Skeletal muscle tissue (tissue), 4 donors: ENCODE results near the gene TRIM3. TPM values are rescaled to one million over a fixed set of nuclear protein-coding genes. Genes with fewer than 3 reads are reported as not detected.

Experiments used
- H3K27ac ChIP-seq: one replicate; pipeline ENCODE4 v1.7.0; 2013; ENCODE audit warnings: mild to moderate bottlenecking, low read depth, low read length, inconsistent platforms
- H3K27me3 ChIP-seq, 3 donors: one replicate each; pipeline ENCODE4 v1.7.0; 2013; ENCODE audit warnings: low read length in 3 of 3; ENCODE audit not compliant: control insufficient read depth in 3 of 3, insufficient read depth in 3 of 3
- H3K36me3 ChIP-seq, 3 donors: one replicate each; pipeline ENCODE4 v1.7.0; 2013; ENCODE audit warnings: low read length in 3 of 3; ENCODE audit not compliant: control insufficient read depth in 3 of 3, insufficient read depth in 3 of 3
- H3K4me1 ChIP-seq, 3 donors: one replicate each; pipeline ENCODE4 v1.7.0; 2013; ENCODE audit warnings: low read length in 3 of 3, mild to moderate bottlenecking in 3 of 3; ENCODE audit not compliant: control insufficient read depth in 3 of 3, insufficient read depth in 3 of 3
- H3K4me3 ChIP-seq, 3 donors: one replicate each; pipeline ENCODE4 v1.7.0; 2013; ENCODE audit warnings: low read length in 3 of 3
- H3K9ac ChIP-seq, 3 donors: one replicate each; pipeline ENCODE4 v1.7.0; 2013; ENCODE audit warnings: low read length in 3 of 3, mild to moderate bottlenecking in 3 of 3, moderate library complexity in 2 of 3, low read depth in 1 of 3
- H3K9me3 ChIP-seq, 3 donors: one replicate each; pipeline ENCODE4 v1.7.0; 2013; ENCODE audit warnings: low read length in 3 of 3; ENCODE audit not compliant: control insufficient read depth in 3 of 3
- total RNA-seq: library from RNA; depleted of rRNA; stranded (reverse); fragments of >200 nt; gene quantifications from one replicate; pipeline ENCODE4 v1.2.3, GENCODE V29; 2014
- donor health status: Osteomylitis.

Gene TRIM3
- total RNA-seq, 1 donor from 2014 or later, result 8.4 TPM

DNA sequence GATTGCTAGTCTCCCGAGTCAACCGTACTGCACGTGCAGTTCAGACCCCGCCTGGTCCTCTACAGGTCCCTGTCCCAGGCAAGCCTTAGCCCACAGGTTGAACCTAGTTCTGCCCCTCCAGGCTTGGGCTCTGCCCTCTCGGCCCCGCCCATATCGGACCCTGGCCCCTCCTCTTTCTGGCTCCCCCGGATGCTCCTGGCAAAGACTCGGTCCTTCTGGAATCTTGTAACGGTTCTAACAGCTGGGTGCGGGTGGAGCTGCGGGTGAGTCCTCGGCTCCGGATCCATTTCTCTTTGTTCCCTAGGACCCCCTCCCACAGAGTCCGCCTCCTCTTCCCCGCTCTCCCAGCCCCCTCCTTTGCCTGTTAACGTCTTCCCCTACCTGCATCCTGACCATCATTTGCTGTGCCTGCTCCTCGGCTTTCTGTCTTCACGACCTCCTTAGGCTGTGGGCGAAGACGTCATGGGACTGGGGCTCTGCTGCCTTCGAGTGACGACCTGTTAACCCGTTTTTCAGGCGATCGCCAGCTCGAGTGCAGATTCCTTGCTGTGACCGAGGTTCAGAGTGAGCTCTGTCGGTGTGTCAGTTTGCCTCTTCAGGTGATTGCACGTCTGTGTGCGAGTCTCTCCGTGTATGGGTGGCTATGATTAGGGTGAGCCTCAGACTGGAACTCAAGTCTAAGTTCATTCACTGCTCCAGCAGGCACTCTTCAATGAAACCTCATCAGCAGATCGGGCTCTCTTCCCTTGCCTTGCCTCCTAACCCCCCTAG, 23.5 kb upstream of the TRIM3 start, which contains the start of gene DNHD1:
Gene DNHD1, plus strand, starts transcription at position 212 of the 771 bp plus-strand sequence. CDS start 936 bp downstream, outside the sequence.
- no peak within 1 kb of the TSS for H3K27ac ChIP-seq
- H3K4me3 ChIP-seq, result peak within 1 kb of the TSS in 1 of 3 donors; percentile 34

DNA sequence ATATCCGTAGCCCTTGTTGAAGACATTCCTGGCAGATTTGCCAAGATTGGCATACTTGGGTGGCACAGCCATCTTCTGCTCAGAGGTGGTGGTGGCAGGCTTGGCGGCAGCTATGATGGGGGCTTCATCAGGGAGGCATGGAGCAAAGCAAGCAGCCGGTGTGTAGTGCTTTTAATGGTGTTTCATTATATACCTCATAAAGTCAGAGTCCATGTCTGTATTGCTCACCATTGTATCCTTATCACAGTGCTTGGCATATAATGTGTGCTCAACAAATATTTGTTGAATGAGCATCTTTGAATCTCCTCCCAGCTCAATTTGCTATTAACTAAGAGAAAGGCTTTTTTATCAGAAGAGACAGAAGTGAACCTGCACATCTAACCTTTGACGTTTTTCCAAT, 15.6 kb upstream of the TRIM3 start:
- Histone ChIP-seq H3K9ac (no peak overlapping the region), H3K27me3 (no peaks in the 10 kb centered on the region), H3K9me3 (no peaks in the 10 kb centered on the region), H3K4me3 (no peak overlapping the region), H3K36me3 (peaks cover 15 to 40% (median 19%) of the 10 kb centered on the region in 3 donors), H3K27ac (no peak overlapping the region), H3K4me1 (no peaks in the 10 kb centered on the region)

More for the DNA sequence above, 23.5 kb upstream of the TRIM3 start, which contains the start of gene DNHD1:
- H3K27me3 ChIP-seq, result no peaks in the 10 kb centered on the region
- peak within 1 kb of the TSS in 2 of 3 donors; percentile 28 to 52 for H3K9ac ChIP-seq
- peaks cover 13 to 24% (median 18%) of the 10 kb centered on the region in 3 donors for H3K36me3 ChIP-seq
- H3K9me3 ChIP-seq, result no peaks in the 10 kb centered on the region
- H3K4me1 ChIP-seq, result peaks cover 3 to 10% (median 5%) of the 10 kb centered on the region in 3 donors

DNA sequence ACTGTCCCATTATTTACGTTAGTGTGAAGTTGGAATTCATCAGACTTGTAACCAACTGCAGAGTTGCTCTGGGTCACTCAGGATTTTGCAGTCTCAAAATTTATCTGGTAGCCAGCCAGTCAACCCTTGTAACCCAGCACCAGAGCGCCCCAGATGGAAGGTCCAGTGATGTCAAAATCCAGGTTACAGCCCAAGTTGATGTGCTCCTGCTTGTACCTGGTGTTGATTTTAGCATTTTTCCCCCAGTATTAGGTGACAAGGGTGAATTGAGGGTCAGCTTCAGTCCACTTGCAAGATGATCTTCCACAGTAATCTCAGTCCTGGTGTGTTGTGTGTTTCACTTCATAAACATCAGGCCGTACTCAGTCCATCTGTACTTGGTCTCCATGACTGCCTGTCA, 15.1 kb upstream of the TRIM3 start:
- no peak overlapping the region for H3K4me3 ChIP-seq
- no peaks in the 10 kb centered on the region for H3K4me1 ChIP-seq
- H3K9ac ChIP-seq, result no peak overlapping the region
- no peak overlapping the region for H3K27ac ChIP-seq
- H3K36me3 ChIP-seq, result peaks cover 15 to 40% (median 19%) of the 10 kb centered on the region in 3 donors
- H3K27me3 ChIP-seq, result no peaks in the 10 kb centered on the region
- no peaks in the 10 kb centered on the region for H3K9me3 ChIP-seq

DNA sequence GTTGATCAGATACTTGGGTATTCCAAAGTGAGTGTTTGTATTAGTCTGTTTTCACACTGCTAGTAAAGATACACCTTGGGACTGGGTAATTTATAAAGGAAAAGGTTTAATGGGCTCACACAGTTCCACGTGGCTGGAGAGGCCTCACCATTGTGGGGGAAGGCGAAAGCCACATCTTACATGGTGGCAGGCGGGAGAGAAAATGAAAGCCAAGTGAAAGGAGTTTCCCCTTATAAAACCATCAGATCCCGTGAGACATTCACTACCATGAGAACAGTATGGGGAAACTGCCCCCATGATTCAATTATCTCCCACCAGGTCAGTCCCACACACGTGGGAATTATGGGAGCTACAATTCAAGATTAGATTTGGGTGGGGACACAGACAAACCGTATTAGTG, 14.6 kb upstream of the TRIM3 start:
- H3K9me3 ChIP-seq, result no peaks in the 10 kb centered on the region
- peaks cover 0 to 3% (median 0%) of the 10 kb centered on the region in 3 donors for H3K4me1 ChIP-seq
- H3K4me3 ChIP-seq, result no peak overlapping the region
- peaks cover 17 to 43% (median 19%) of the 10 kb centered on the region in 3 donors for H3K36me3 ChIP-seq
- H3K9ac ChIP-seq, result no peak overlapping the region
- H3K27ac ChIP-seq, result no peak overlapping the region
- no peaks in the 10 kb centered on the region for H3K27me3 ChIP-seq

DNA sequence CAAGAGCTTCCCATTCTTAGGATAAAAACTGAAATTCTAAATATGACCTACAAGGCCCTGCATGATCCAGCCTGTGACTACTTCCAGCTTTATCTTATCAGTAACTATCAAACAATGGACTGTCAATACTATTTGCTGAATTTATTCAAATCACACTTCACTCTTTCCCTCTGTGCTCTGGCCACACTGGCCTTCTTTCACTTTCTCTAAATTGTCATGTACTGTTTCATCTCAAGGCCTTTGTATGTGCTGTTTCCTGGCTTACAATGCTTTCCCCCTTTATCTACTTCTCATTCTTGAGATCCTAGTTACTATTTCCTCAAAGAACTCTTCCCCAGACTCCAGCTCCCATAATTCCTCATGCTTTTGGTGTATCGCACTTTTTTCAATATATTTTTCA, 13.2 kb upstream of the TRIM3 start:
- Histone ChIP-seq H3K36me3 (peaks cover 21 to 52% (median 24%) of the 10 kb centered on the region in 3 donors), H3K4me3 (no peak overlapping the region), H3K9me3 (no peaks in the 10 kb centered on the region), H3K9ac (no peak overlapping the region), H3K4me1 (peaks cover 9 to 16% (median 11%) of the 10 kb centered on the region in 3 donors), H3K27ac (no peak overlapping the region), H3K27me3 (no peaks in the 10 kb centered on the region)

DNA sequence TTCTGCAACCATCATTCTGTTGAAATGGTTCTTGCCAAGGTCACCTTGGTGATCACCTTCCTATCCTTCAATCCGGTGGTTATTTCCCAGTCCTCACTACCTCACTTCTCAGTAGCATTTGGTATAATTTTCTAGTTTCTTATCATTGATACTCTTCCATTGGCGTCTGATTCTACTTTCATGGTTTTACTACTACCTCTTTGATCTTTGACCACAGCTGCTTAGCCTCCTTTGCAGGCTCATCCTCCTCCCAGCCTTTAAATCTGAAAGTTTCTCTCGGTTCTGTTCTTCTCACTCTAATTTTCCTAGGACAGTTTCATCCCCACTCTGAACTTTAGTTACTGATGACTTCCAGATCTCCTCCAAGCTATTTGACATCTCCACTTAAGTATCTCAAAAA, 12.5 kb upstream of the TRIM3 start:
- Histone ChIP-seq H3K4me3 (no peak overlapping the region), H3K27ac (no peak overlapping the region), H3K9me3 (no peaks in the 10 kb centered on the region), H3K4me1 (peaks cover 12 to 22% (median 14%) of the 10 kb centered on the region in 3 donors), H3K9ac (no peak overlapping the region), H3K27me3 (no peaks in the 10 kb centered on the region), H3K36me3 (peaks cover 22 to 52% (median 24%) of the 10 kb centered on the region in 3 donors)

DNA sequence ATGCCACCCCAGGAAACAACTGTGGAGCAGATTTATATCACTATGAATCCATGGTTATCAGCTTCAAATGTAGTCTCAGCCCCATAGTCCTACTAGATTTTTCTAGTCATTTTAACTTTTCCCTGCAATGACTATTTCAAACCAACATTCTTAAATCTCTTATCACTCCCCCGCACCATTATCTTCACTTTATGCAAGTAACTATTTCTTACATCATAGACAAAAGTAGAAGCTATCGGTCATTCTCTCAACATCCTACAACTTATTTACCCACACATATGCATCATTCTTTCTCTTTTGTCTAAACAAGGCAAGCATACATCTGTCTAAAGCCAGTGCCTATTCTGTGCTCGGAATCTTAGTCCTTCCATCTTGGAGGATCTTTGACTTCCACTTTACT, 11.9 kb upstream of the TRIM3 start:
- Histone ChIP-seq H3K27ac (no peak overlapping the region), H3K4me1 (peaks cover 13 to 27% (median 16%) of the 10 kb centered on the region in 3 donors), H3K4me3 (no peak overlapping the region), H3K36me3 (peaks cover 22 to 52% (median 24%) of the 10 kb centered on the region in 3 donors), H3K27me3 (no peaks in the 10 kb centered on the region), H3K9ac (no peak overlapping the region), H3K9me3 (no peaks in the 10 kb centered on the region)

DNA sequence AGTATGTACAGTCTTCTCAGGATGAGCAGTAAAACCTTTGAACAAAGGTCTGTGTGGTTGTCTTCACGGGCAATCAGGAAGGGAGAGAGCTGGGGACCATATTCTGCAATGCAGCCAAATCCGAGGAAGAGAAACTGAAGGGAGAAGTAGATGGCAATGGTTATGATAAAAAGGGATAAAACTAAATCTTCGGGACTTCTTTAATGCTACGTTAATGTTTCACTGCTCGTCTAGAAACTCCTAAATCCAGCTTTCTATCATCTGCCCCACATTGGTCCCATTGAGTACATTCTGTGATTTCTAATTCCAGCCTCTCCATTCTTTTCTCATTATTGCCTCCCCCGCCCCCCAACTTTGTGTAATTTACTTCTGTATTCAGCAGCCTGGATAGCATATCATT, 9.3 kb upstream of the TRIM3 start:
- Histone ChIP-seq H3K27ac (no peak overlapping the region), H3K9ac (no peak overlapping the region), H3K4me1 (peaks cover 26 to 38% (median 28%) of the 10 kb centered on the region in 3 donors), H3K27me3 (no peaks in the 10 kb centered on the region), H3K36me3 (peaks cover 35 to 53% (median 40%) of the 10 kb centered on the region in 3 donors), H3K9me3 (no peaks in the 10 kb centered on the region), H3K4me3 (peak overlapping the region in 1 of 3 donors; percentile 99)

DNA sequence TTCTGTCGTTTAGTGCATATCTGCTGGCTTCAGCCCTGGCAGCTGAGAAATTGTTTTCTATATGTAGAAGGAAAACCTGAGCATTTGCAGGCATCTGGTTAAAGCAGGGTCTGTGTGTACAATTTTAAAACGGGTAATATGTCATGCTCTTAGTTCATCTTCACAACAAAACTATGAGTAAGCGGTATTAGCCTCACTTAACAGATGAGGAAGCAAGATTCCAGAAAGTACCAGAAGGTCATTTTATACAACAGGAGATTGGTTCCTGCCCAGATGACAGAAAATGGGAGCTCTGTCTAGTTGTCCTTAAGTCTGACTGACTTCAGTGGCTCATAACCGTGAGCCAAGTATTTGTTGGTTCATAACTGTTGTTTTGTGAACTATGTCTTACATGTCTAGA, 8.7 kb upstream of the TRIM3 start:
- Histone ChIP-seq H3K9me3 (no peaks in the 10 kb centered on the region), H3K9ac (peak overlapping the region; percentile 88 to 98 (median 96)), H3K4me3 (peak overlapping the region; percentile 96 to 99 (median 97)), H3K27ac (peak overlapping the region; percentile 96), H3K4me1 (peaks cover 26 to 38% (median 28%) of the 10 kb centered on the region in 3 donors), H3K27me3 (no peaks in the 10 kb centered on the region), H3K36me3 (peaks cover 40 to 53% (median 45%) of the 10 kb centered on the region in 3 donors)

DNA sequence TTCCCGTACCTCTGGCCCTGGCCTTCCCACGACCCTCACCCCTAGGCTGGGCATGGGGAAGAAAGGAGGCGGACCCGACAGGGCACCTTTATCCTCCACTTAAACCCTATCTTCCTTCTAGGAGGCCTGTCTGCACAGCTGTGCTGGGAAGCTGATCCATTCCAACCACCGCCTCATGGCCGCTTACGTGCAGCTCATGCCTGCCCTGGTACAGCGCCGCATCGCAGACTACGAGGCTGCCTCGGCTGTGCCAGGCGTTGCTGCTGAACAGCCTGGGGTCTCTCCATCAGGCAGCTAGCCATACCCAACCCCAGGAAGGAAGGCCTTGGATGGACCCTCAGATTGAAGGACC, 8.2 kb upstream of the TRIM3 start:
- peak overlapping the region; percentile 88 to 98 (median 96) for H3K9ac ChIP-seq
- peak overlapping the region; percentile 96 to 99 (median 97) for H3K4me3 ChIP-seq
- H3K27me3 ChIP-seq, result no peaks in the 10 kb centered on the region
- peaks cover 26 to 38% (median 28%) of the 10 kb centered on the region in 3 donors for H3K4me1 ChIP-seq
- peaks cover 44 to 58% (median 50%) of the 10 kb centered on the region in 3 donors for H3K36me3 ChIP-seq
- H3K9me3 ChIP-seq, result no peaks in the 10 kb centered on the region
- peak overlapping the region; percentile 96 for H3K27ac ChIP-seq
